H1 (cell line): ENCODE results near the gene KDM5A.

Source experiments
- HDAC6 ChIP-seq: IDR thresholded peaks from one replicate; pipeline ENCODE4 v1.7.1; 2012; ENCODE audit warnings: low read depth, mild to moderate bottlenecking, inconsistent platforms, low read length, moderate library complexity
- KDM1A ChIP-seq: fragments of 200-600, 300-600 bp; sonication (generic); IDR thresholded peaks from 2 replicates; pipeline ENCODE4 v1.7.1; 2016; ENCODE audit warnings: mild to moderate bottlenecking, low read length, borderline replicate concordance
- POLR2A ChIP-seq, 2 experiments: IDR thresholded peaks; 1 replicate in 1 of 2; 2 replicates in 1 of 2; pipeline ENCODE4 v1.6.1; 2011; ENCODE audit warnings: low read depth in 2 of 2, low read length in 2 of 2, mild to moderate bottlenecking in 2 of 2; ENCODE audit errors: control extremely low read depth in 1 of 2
- SP1 ChIP-seq: IDR thresholded peaks from 2 replicates; pipeline ENCODE4 v1.6.1; 2011; ENCODE audit warnings: low read depth, low read length
- TAF1 ChIP-seq: IDR thresholded peaks from 2 replicates; pipeline ENCODE4 v1.6.1; 2011; ENCODE audit warnings: mild to moderate bottlenecking, low read depth, low read length

DNA sequence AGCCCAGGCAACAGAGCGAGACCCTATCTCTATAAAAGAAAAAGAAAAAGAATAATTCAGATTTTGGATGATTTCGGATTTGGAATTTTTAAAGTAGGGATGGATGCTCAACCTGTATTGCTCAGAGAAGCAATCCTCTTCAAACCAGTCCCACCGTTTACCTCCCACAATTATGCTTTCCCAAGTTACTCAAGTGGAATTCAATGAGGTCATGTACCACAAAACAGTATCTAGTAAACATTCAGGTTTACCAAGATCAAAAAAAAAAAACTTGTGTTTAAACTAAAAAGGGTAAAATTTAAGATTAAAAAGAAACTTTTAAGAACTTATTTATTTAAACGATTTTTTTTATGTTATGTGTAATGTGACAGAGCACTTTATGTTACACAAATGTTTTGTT lies 2.5 kb downstream of the KDM5A start:
- TF ChIP-seq SP1 (no peak), POLR2A (IDR thresholded peaks at IDR 0.05; ENCODE audit: control extremely low read depth in 1 of 2, low read depth in 2 of 2, low read length in 2 of 2) (no peak), HDAC6 (no peak), KDM1A (no peak), TAF1 (no peak)
